SK-N-SH (cell line): ENCODE results near the gene FXYD2. TPM values are rescaled to one million over a fixed set of nuclear protein-coding genes. Genes with fewer than 3 reads are reported as not detected.

Experiments used
- CTCF ChIA-PET: fragments of 300-600, 350-600 bp; formaldehyde crosslinking; extraction: SDS; loops from one replicate; lab custom pipeline; 2021; lab: Yijun Ruan, JAX
- POLR2A ChIA-PET: fragments of 350-600 bp; sonication (Branson Sonifier 250); formaldehyde crosslinking; extraction: SDS; loops from one replicate; lab custom pipeline; 2020; ENCODE audit warnings: antibody characterized with exemption, inconsistent platforms; lab: Yijun Ruan, JAX
- DNase-seq: peaks from one replicate; pipeline ENCODE4 v3.0.0; 2012
- H2AFZ ChIP-seq: fragments of 200-600 bp; sonication (generic); 2 replicates; pipeline ENCODE4 v1.8.1; 2016; ENCODE audit warnings: antibody characterized with exemption, mild to moderate bottlenecking, low read depth
- H3F3A ChIP-seq: fragments of 200-600 bp; sonication (generic); replicated peaks from 2 replicates; pipeline ENCODE3; 2016; ENCODE audit warnings: antibody characterized with exemption, mild to moderate bottlenecking; ENCODE audit not compliant: insufficient read depth
- H3K27ac ChIP-seq, 2 experiments: fragments of 200-500 bp in 1 of 2; fragments of 200-600 bp in 1 of 2; sonication (Bioruptor generic) in 1 of 2; sonication (generic), shearing (Covaris generic) in 1 of 2; 2 replicates each; pipeline versions ENCODE4 v1.5.1 to v1.6.1; 2014 to 2016; ENCODE audit warnings: low read depth in 2 of 2, inconsistent platforms in 1 of 2, low read length in 1 of 2, mild to moderate bottlenecking in 1 of 2, mixed read lengths in 1 of 2
- H3K27me3 ChIP-seq: fragments of 200-600 bp; sonication (generic), shearing (Covaris generic); 2 replicates; pipeline ENCODE4 v1.6.1; 2016; ENCODE audit warnings: mixed run types; ENCODE audit not compliant: insufficient read depth
- H3K36me3 ChIP-seq, 2 experiments: fragments of 200-500 bp in 1 of 2; fragments of 200-600 bp in 1 of 2; sonication (Bioruptor generic) in 1 of 2; sonication (generic) in 1 of 2; replicated peaks in 1 of 2; 2 replicates each; pipeline versions ENCODE3 to v1.5.1; 2014 to 2016; ENCODE audit warnings: low read length in 1 of 2, mild to moderate bottlenecking in 1 of 2; ENCODE audit not compliant: insufficient read depth in 2 of 2, control insufficient read depth in 1 of 2
- H3K4me1 ChIP-seq, 2 experiments: fragments of 200-500 bp in 1 of 2; fragments of 200-600 bp in 1 of 2; sonication (Bioruptor generic) in 1 of 2; sonication (generic), shearing (Covaris generic) in 1 of 2; 2 replicates each; pipeline versions ENCODE4 v1.5.1 to v1.6.1; 2014 to 2016; ENCODE audit warnings: low read depth in 1 of 2, low read length in 1 of 2, mixed run types in 1 of 2; ENCODE audit not compliant: insufficient read depth in 2 of 2, control insufficient read depth in 1 of 2
- H3K4me2 ChIP-seq: fragments of 200-600 bp; sonication (generic), shearing (Covaris generic); 2 replicates; pipeline ENCODE4 v1.6.1; 2017; ENCODE audit warnings: mixed run types
- H3K4me3 ChIP-seq, 2 experiments: fragments of 200-500 bp in 1 of 2; fragments of 200-600 bp in 1 of 2; sonication (Bioruptor generic) in 1 of 2; sonication (generic), shearing (Covaris generic) in 1 of 2; 2 replicates each; pipeline versions ENCODE4 v1.5.1 to v1.8.1; 2014 to 2016; ENCODE audit warnings: low read depth in 2 of 2, inconsistent platforms in 1 of 2, low read length in 1 of 2, mild to moderate bottlenecking in 1 of 2, mixed read lengths in 1 of 2, moderate library complexity in 1 of 2
- H3K79me2 ChIP-seq: fragments of 200-600 bp; sonication (generic); 2 replicates; pipeline ENCODE4 v1.8.1; 2017; ENCODE audit warnings: mild to moderate bottlenecking; ENCODE audit not compliant: insufficient read depth
- H3K9ac ChIP-seq: fragments of 200-600 bp; sonication (generic); 2 replicates; pipeline ENCODE4 v1.6.1; 2017; ENCODE audit warnings: mixed run types
- H3K9me2 ChIP-seq: fragments of 200-600 bp; sonication (generic); 2 replicates; pipeline ENCODE4 v1.6.1; 2017; ENCODE audit warnings: mixed run types
- H3K9me3 ChIP-seq: fragments of 200-600 bp; sonication (generic); 2 replicates; pipeline ENCODE4 v1.6.1; 2017; ENCODE audit warnings: mixed run types, mild to moderate bottlenecking, moderate library complexity
- H4K20me1 ChIP-seq: fragments of 200-600 bp; sonication (generic); 2 replicates; pipeline ENCODE4 v1.6.1; 2017; ENCODE audit warnings: mild to moderate bottlenecking, mixed run types; ENCODE audit not compliant: insufficient read depth
- CHD2 ChIP-seq: fragments of 150-350 bp; IDR thresholded peaks from 2 replicates; pipeline ENCODE4 v1.6.1; 2018; ENCODE audit warnings: low read length; ENCODE audit not compliant: partially characterized antibody
- ELF1 ChIP-seq: IDR thresholded peaks from 2 replicates; pipeline ENCODE4 v1.4.0; 2012
- EP300 ChIP-seq, 2 experiments: IDR thresholded peaks; 2 replicates each; pipeline versions ENCODE4 v1.4.0 to v1.6.1; 2012; ENCODE audit warnings: borderline replicate concordance in 1 of 2, low read depth in 1 of 2, low read length in 1 of 2
- FOSL2 ChIP-seq: IDR thresholded peaks from 2 replicates; pipeline ENCODE4 v1.4.0; 2012; ENCODE audit warnings: low read depth, mild to moderate bottlenecking, moderate library complexity, borderline replicate concordance
- FOXM1 ChIP-seq: IDR thresholded peaks from 2 replicates; pipeline ENCODE4 v1.4.0; 2012; ENCODE audit warnings: low read depth, mild to moderate bottlenecking
- GABPA ChIP-seq: IDR thresholded peaks from 2 replicates; pipeline ENCODE4 v1.4.0; 2012; ENCODE audit warnings: low read depth, mild to moderate bottlenecking
- MEF2A ChIP-seq: IDR thresholded peaks from 2 replicates; pipeline ENCODE4 v1.4.0; 2012; ENCODE audit warnings: low read depth, borderline replicate concordance
- NFIC ChIP-seq: IDR thresholded peaks from 2 replicates; pipeline ENCODE4 v1.4.0; 2012; ENCODE audit warnings: borderline replicate concordance
- RAD21 ChIP-seq: IDR thresholded peaks from 2 replicates; pipeline ENCODE4 v1.6.1; 2012; ENCODE audit warnings: mild to moderate bottlenecking, low read length
- RXRA ChIP-seq: IDR thresholded peaks from 2 replicates; pipeline ENCODE4 v1.4.0; 2012; ENCODE audit warnings: low read depth, mild to moderate bottlenecking, borderline replicate concordance
- SIN3A ChIP-seq: IDR thresholded peaks from 2 replicates; pipeline ENCODE4 v1.6.1; 2012; ENCODE audit warnings: low read depth, mild to moderate bottlenecking, low read length, moderate library complexity, borderline replicate concordance
- SMC3 ChIP-seq: IDR thresholded peaks from 2 replicates; pipeline ENCODE4 v1.6.1; 2012; ENCODE audit warnings: low read depth, low read length, improper control_type of control experiment
- TAF1 ChIP-seq: IDR thresholded peaks from 2 replicates; pipeline ENCODE4 v1.6.1; 2012; ENCODE audit warnings: low read depth, mild to moderate bottlenecking, low read length, moderate library complexity, borderline replicate concordance
- TCF12 ChIP-seq: IDR thresholded peaks from 2 replicates; pipeline ENCODE4 v1.4.0; 2012
- WGBS: methylation state at CpG from one replicate; pipeline ENCODE4 v1.1.6; 2017; ENCODE audit warnings: low lambda C conversion rate; 5-methylcytosine and 5-hydroxymethylcytosine counted together
- polyA plus RNA-seq, 3 experiments: library from polyadenylated mRNA; depleted of rRNA; stranded (reverse); fragments of >200 nt; gene quantifications; 2 replicates each; pipeline ENCODE4 v1.2.3, GENCODE V29; 2012
- TF ChIP-seq, protein P1 (sequence below): fragments of 200-600 bp; sonication (generic); IDR thresholded peaks from 2 replicates; pipeline ENCODE4 v1.6.1; 2017; ENCODE audit warnings: antibody characterized with exemption, mild to moderate bottlenecking, moderate library complexity
- TF ChIP-seq, protein P2 (sequence below): IDR thresholded peaks from 2 replicates; pipeline ENCODE4; 2012
- TF ChIP-seq, protein P3 (sequence below): IDR thresholded peaks from 2 replicates; pipeline ENCODE4 v1.4.0; 2012; ENCODE audit warnings: low read depth, borderline replicate concordance
- TF ChIP-seq, protein P4 (sequence below): fragments of 150-350 bp; IDR thresholded peaks from 2 replicates; pipeline ENCODE4 v1.6.1; 2016; ENCODE audit warnings: mild to moderate bottlenecking, low read depth, low read length
- TF ChIP-seq, protein P5 (sequence below): IDR thresholded peaks from 2 replicates; pipeline ENCODE4 v1.4.0; 2012; ENCODE audit warnings: low read depth

Gene FXYD2
- polyA plus RNA-seq, 1 of the 3 experiments (the other 2 are of a cell fraction) = not detected

DNA sequence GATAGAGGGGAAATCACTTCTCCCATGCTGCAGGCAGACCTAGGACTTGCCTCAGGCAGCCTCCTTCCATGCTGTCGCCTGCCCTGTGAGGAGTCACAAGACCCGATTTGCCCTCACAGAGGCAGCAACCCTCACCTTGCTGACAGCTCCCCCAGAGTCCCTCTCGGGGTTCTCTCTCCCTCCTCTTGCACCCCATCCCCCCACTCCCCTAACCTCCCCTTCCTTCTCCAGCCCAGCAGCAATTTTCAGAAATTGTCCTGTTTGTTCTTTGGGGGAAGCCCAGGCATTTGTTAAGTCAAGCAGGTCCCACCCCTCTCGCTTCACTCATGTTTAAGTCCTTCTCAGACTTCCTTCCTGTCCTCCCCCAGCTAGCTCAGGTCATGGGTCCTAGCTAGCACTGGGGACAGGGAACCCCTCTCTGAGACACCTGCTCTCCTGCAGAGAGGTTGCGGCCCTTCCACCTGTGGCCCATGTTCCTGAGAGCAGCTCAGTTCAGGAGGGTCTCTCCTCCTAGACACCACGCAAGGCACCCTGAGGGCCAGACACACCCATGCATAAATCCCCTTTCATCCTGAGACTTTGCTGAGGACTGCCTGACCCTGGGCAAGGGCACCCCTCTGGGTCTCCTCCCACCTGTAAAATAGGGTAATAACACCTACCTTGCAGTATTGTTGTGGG, 6.3 kb upstream of the FXYD2 start:
- TF ChIP-seq SIN3A (no peak), RAD21 (no peak), EP300 (IDR thresholded peaks at IDR 0.05; ENCODE audit: borderline replicate concordance in 1 of 2, low read depth in 1 of 2, low read length in 1 of 2) (no peak), GABPA (no peak), RXRA (no peak), SMC3 (no peak), CHD2 (no peak), FOXM1 (no peak), TAF1 (no peak), NFIC (no peak), FOSL2 (no peak), MEF2A (no peak), ELF1 (no peak), TCF12 (no peak)
- TF ChIP-seq, protein P1, sequence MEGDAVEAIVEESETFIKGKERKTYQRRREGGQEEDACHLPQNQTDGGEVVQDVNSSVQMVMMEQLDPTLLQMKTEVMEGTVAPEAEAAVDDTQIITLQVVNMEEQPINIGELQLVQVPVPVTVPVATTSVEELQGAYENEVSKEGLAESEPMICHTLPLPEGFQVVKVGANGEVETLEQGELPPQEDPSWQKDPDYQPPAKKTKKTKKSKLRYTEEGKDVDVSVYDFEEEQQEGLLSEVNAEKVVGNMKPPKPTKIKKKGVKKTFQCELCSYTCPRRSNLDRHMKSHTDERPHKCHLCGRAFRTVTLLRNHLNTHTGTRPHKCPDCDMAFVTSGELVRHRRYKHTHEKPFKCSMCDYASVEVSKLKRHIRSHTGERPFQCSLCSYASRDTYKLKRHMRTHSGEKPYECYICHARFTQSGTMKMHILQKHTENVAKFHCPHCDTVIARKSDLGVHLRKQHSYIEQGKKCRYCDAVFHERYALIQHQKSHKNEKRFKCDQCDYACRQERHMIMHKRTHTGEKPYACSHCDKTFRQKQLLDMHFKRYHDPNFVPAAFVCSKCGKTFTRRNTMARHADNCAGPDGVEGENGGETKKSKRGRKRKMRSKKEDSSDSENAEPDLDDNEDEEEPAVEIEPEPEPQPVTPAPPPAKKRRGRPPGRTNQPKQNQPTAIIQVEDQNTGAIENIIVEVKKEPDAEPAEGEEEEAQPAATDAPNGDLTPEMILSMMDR = no peak
- TF ChIP-seq, protein P2, sequence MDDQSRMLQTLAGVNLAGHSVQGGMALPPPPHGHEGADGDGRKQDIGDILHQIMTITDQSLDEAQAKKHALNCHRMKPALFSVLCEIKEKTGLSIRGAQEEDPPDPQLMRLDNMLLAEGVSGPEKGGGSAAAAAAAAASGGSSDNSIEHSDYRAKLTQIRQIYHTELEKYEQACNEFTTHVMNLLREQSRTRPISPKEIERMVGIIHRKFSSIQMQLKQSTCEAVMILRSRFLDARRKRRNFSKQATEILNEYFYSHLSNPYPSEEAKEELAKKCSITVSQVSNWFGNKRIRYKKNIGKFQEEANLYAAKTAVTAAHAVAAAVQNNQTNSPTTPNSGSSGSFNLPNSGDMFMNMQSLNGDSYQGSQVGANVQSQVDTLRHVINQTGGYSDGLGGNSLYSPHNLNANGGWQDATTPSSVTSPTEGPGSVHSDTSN = no peak
- TF ChIP-seq, protein P3, sequence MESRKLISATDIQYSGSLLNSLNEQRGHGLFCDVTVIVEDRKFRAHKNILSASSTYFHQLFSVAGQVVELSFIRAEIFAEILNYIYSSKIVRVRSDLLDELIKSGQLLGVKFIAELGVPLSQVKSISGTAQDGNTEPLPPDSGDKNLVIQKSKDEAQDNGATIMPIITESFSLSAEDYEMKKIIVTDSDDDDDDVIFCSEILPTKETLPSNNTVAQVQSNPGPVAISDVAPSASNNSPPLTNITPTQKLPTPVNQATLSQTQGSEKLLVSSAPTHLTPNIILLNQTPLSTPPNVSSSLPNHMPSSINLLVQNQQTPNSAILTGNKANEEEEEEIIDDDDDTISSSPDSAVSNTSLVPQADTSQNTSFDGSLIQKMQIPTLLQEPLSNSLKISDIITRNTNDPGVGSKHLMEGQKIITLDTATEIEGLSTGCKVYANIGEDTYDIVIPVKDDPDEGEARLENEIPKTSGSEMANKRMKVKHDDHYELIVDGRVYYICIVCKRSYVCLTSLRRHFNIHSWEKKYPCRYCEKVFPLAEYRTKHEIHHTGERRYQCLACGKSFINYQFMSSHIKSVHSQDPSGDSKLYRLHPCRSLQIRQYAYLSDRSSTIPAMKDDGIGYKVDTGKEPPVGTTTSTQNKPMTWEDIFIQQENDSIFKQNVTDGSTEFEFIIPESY = no peak
- TF ChIP-seq, protein P4, sequence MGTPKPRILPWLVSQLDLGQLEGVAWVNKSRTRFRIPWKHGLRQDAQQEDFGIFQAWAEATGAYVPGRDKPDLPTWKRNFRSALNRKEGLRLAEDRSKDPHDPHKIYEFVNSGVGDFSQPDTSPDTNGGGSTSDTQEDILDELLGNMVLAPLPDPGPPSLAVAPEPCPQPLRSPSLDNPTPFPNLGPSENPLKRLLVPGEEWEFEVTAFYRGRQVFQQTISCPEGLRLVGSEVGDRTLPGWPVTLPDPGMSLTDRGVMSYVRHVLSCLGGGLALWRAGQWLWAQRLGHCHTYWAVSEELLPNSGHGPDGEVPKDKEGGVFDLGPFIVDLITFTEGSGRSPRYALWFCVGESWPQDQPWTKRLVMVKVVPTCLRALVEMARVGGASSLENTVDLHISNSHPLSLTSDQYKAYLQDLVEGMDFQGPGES = no peak
- TF ChIP-seq, protein P5, sequence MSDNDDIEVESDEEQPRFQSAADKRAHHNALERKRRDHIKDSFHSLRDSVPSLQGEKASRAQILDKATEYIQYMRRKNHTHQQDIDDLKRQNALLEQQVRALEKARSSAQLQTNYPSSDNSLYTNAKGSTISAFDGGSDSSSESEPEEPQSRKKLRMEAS = no peak
- TF ChIP-seq, all 33 proteins: peak for 0
- H2AFZ ChIP-seq = no peak overlapping the region
- peaks cover 9% of the 10 kb centered on the region; the same call in 1 of the 2 replicates for H3K27me3 ChIP-seq
- H3F3A ChIP-seq = no peaks in the 10 kb centered on the region
- H3K9me3 ChIP-seq = no peaks in the 10 kb centered on the region
- no peaks in the 10 kb centered on the region for H3K36me3 ChIP-seq
- H3K9me2 ChIP-seq = no peaks in the 10 kb centered on the region
- no peak overlapping the region for H3K4me2 ChIP-seq
- CTCF ChIA-PET = interaction anchor here (1.4 to 25.9 kb wide), 5 partner anchors 13 to 222 kb away, joined by 4 to 481 read pairs (median 35); no protein-coding TSS in a partner anchor
- no peaks in the 10 kb centered on the region for H4K20me1 ChIP-seq
- no peak overlapping the region for H3K27ac ChIP-seq
- POLR2A ChIA-PET = no interaction called here
- no peak overlapping the region for H3K9ac ChIP-seq
- H3K4me3 ChIP-seq = no peak overlapping the region
- peaks cover 0 to 6% of the 10 kb centered on the region in 2 experiments; a peak in 2 of 4 replicates for H3K4me1 ChIP-seq
- no peak for DNase-seq
- no peaks in the 10 kb centered on the region for H3K79me2 ChIP-seq
- WGBS = 69% methylated on average over 5 of the region's 6 CpGs
